Stimulated activated naive CD4-positive, alpha-beta T cell treated with Interleukin-2 at 50 U/mL for 16 hours (primary cell): ENCODE data around the gene PRSS57.

Experiments used
- DNase-seq: peaks from one replicate; lab custom pipeline; 2025; lab: John Stamatoyannopoulos, UW

Gene PRSS57

DNA sequence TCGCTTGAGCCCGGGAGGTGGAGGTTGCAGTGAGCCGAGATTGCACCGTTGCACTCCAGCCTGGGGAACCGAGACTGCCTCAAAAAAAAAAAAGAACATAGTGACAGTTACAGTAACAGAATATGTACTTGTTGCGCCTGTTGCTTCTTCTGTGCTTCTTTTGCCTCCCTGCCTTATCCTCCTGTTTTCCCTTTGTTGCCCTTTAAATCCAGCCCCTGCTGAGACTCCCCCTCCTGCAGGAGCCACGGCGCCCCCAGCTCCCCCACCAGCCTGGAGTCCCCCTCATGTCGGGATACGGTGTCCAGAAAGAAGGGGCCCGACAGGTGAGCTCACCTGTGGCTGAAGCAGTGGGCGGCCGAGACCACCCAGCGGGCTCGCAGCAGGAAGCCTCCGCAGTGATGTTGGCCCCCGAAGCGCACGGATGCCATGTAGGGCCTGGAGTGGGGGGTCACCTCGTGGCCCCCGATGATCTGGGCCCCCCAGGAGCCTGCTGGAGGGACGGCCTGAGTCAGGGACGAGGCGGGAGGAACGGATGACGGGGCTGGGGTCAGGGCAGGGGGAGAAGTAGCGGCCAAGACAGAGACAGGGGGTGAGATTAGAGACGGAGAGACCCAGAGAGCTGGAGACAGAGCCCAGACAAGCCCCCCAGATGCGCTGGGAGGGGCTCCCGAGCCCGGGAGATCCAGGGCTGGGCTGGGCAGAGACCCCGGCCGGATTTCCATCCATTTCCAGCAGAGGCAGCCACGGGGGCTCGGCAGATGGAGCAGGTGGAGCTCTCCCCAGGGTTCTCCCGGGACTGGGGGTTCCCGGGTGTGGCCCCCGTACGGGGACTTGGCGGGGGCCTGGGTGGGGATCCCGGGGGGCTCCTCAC, 536 bp downstream of the PRSS57 start:
- DNase-seq = no peak

DNA sequence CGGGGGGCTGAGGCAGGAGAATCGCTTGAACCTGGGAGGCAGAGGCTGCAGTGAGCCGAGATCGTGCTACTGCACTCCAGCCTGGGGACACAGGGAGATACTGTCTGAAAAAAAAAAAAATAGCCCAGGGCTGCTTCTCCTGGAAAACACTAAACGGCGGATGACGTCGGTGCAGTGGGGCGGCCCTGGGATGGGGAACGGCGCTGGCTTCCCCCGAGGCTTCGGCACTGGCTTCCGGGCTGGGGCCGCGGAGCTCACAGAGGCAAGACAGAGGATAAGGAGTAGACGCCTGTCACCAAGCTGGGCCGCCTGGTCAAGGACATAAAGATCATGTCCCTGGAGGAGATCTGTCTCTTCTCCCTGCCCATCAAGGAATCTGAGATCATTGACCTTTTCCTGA, 5.0 kb downstream of the PRSS57 start:
- no peak for DNase-seq

DNA sequence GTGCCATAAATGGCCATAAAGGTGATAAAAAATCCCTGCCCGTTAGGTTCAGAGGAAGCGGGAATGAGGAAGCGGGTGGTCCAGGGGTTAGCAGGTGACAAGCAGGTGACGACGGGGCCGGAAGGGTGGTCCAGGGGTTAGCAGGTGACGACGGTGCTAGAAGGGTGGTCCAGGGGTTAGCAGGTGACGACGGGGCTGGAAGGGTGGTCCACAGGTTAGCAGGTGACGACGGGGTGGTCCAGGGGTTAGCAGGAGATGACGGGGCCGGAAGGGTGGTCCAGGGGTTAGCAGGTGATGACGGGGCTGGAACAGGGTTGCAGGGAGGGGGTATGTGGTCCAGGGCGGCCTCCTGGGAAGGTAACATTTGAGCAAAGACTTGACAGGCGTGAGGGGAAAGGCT, 6.3 kb downstream of the PRSS57 start:
- DNase-seq = no peak

DNA sequence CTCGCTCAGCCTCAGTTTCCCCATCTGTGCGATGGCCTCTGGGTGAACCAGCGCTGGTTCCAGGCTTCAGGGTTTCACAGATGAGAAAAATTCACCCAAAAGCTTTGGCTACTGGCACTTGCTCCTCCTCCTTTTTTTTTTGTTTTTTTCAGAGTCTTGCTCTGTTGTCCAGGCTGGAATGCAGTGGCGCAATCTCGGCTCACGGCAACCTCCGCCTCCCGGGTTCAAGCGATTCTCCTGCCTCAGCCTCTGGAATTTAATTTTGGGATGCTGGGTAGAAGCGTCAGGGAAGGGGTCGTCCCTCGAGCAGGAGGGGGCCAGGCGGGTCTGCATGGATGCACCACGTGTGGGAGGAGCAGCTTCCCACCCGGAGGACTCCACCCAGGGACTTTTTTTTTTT, 7.0 kb downstream of the PRSS57 start:
- DNase-seq = no peak

DNA sequence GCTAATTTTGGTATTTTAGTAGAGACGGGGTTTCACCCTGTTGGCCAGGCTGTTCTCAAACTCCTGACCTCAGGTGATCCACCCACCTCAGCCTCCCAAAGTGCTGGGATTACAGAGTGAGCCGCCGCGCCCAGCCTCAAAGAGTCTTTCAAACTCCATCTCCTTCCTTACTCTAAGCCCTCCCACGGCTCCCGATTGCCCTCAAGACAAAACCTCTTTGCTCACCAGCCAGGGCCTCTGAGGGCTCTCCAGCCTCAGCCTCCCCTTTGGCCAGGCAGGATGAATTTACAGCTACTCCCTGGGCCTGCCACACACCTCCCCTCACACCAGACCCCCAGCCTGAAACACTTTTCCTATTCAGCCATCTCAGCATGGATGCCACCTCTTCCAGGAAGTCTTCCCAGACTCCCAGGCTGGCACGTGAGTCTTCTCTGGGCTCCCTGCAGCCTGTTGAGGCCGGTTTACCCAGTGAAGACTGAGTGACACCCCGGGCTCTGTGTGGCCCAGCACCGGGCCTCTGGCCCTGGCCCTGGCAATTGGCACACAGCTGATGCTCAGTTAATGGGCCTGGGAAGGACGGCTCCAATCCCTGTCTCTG, 7.6 kb downstream of the PRSS57 start:
- no peak for DNase-seq

DNA sequence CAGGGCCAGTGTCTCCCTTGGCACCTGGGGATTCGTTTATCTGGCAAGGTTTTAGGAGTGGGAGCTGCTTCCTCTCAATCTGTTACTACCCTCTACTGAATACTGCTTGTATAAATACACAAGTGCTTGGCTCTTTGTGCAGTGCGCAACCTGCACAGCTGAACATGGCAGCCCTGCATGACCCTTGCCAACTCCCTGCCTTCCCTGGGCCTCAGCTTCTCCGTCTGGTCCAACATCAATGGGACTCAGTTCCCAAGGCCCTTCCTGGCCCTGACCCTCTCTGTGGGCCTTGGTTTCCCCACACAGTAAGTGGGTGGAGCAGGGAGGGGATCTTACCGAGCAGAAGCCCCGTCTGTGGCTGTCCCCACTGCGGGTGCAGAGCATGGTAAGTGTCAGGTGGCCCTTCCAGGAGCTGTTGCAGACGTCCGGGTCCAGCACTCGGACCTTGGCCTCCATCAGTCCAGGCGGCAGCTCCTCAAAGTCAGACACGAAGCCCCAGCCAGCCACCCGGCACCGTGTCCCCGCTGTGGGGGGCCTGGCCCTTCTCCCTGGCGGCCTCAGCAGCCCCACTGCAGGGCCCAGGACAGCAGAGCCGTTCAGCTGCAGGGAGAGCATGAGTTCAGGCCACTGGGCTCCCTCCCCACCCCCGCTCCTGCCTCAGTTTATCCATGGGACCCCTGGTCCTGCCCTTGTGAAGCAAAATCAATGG, 8.5 kb downstream of the PRSS57 start:
- no peak for DNase-seq

DNA sequence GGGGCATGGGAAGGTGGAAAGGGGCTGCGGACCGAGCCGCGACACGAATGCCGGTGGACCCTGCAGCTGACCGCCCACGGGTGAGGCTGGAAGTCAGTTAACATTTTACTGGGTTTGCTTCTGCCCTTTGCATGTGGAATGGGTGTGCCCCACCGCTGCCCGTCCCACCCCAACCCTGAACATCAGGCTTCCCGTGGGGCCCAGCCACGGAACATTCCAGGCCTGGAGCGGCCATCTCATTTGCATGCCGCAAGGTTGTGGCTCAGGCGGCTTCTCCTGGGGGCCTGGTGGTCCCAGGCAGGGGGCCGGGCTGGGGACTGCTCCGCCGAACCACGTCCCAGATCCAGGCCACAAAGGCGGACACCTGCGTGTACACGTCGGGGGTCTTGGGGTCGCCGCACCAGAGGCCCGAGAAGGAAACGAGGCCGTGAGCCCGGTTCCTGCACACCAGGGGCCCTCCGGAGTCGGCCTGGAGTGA, 9.8 kb downstream of the PRSS57 start:
- no peak for DNase-seq

DNA sequence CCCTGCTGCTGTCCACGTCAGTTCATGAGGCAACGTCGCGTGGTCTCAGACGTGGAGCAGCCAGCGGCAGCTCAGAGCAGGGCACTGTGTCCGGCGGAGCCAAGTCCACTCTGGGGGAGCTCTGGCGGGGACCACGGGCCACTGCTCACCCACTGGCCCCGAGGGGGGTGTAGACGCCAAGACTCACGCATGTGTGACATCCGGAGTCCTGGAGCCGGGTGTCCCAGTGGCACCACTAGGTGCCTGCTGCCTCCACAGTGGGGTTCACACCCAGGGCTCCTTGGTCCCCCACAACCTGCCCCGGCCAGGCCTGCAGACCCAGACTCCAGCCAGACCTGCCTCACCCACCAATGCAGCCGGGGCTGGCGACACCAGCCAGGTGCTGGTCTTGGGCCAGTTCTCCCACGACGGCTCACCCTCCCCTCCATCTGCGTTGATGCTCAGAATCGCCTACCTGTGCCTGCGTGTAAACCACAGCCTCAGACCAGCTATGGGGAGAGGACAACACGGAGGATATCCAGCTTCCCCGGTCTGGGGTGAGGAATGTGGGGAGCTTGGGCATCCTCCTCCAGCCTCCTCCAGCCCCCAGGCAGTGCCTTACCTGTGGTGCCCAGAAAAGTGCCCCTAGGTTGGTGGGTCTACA, 12.5 kb downstream of the PRSS57 start:
- no peak for DNase-seq

DNA sequence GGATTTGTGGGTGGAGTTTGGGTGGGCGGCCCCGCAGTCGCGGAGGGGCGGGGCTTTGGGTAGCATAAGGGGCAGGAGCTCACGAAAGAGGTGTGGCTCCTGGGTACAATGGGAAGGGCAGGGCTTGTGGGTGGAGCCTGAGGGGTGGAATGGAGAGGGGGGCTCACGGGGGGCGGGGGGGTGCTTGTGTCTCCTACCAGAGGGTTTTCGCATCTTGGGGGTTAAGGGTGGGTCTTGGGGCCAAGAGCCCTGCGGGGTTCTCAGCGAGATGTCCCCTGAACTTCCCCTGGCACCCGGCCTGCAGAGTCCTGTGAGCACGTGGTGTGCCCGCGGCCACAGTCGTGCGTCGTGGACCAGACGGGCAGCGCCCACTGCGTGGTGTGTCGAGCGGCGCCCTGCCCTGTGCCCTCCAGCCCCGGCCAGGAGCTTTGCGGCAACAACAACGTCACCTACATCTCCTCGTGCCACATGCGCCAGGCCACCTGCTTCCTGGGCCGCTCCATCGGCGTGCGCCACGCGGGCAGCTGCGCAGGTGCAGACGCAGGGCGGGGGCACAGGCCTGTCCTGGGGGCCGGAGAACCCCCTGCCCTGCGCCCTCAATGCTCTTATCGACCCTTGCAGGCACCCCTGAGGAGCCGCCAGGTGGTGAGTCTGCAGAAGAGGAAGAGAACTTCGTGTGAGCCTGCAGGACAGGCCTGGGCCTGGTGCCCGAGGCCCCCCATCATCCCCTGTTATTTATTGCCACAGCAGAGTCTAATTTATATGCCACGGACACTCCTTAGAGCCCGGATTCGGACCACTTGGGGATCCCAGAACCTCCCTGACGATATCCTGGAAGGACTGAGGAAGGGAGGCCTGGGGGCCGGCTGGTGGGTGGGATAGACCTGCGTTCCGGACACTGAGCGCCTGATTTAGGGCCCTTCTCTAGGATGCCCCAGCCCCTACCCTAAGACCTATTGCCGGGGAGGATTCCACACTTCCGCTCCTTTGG, 13.9 kb downstream of the PRSS57 start:
- no peak for DNase-seq

DNA sequence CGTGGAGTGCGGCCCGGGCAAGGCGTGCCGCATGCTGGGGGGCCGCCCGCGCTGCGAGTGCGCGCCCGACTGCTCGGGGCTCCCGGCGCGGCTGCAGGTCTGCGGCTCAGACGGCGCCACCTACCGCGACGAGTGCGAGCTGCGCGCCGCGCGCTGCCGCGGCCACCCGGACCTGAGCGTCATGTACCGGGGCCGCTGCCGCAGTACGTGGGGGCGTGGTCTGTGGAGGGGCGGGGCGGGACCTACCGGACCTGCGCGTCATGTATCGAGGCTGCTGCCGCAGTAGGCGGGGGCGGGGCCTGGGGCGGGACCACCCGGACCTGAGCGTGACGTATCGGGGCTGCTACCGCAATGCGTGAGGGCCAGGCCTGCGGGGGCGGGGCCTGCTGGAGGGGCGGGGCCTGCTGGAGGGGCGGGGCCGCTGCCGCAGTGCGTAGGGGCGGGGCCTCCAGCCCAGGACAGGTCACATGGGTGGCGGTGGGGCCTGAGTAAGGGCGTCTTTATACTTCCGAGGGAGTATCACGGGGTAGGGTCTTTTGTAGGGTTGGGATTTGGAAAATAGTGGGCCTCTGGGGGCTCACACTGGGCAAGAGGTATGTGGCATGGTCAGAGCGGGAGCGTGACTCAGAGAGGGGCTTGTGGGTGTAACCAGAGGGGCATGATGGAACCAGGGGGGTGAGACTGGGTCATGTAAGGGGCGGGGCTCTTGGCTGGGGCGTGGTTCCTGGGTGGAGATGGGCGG, 14.8 kb downstream of the PRSS57 start:
- DNase-seq = peak; percentile 99

DNA sequence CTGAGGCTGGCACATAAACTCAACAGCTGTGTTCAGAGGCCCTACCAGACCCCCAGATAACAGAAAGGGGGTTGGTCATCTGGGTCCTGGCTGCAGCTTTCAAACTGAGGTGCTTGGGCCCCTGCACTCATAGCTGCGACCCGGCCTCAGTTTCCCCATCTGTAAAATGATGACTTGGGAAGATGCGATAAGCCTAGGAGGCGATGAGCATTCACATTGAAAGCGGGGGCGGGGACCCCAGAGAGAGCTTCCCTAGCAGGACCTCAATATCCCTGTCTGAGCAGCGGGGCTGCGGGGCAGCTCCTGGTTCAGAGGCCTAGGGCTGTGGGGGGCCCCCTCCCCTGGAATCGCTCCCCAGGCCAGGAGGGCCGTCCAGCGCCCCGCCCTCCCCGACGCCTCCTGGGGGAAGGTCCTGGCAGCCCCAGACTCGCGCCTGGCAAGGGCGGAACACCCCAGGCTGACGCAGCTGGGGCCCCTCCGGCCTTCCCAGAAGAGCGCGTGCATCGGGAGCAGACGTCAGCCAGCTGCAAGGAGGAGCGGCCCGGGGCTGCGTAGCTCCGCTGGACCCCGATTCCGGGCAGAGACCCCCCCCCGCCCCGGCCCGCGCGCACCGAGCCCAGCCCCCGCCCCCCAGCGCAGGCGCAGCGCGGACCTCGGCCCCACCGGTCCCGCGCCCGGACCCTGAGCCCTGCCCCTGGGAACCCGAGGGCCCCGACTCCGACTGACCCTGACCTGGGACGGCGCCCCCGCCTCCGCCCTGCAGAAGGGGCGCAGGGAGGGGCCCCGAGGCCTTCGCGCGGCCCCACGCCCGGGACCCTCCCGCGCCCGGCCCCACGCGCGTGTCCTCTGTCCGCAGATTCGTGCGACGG, 15.6 kb downstream of the PRSS57 start:
- no peak for DNase-seq

DNA sequence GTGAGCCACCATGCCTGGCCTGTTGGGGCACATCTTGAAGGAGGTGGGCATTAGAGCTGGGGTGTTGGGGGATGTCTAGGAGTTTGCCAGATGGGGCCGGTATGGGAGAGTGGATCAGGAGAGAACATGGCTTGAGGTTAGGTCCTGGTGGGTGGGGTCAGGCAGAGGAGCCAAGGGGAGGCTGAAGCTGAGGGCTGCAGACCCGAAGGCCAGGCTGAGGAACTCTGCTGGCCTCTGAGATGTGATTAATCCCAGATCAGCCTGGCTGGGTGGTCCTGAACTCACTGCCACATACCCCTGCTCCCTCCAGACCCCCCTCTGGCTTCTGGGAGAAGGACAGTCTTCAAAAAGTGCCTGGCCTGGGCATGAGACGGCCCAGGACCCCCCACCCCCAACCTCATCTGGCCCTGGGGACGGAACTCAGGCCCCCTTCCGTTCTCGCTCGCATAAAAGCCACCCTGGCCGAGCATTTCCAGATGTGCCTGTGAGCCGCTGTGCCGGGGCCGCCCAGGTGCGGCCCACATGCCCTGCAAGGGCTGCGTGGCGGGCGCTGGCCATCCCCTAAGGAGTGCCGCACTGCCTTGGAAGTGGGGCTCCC, 16.4 kb downstream of the PRSS57 start:
- DNase-seq = no peak

DNA sequence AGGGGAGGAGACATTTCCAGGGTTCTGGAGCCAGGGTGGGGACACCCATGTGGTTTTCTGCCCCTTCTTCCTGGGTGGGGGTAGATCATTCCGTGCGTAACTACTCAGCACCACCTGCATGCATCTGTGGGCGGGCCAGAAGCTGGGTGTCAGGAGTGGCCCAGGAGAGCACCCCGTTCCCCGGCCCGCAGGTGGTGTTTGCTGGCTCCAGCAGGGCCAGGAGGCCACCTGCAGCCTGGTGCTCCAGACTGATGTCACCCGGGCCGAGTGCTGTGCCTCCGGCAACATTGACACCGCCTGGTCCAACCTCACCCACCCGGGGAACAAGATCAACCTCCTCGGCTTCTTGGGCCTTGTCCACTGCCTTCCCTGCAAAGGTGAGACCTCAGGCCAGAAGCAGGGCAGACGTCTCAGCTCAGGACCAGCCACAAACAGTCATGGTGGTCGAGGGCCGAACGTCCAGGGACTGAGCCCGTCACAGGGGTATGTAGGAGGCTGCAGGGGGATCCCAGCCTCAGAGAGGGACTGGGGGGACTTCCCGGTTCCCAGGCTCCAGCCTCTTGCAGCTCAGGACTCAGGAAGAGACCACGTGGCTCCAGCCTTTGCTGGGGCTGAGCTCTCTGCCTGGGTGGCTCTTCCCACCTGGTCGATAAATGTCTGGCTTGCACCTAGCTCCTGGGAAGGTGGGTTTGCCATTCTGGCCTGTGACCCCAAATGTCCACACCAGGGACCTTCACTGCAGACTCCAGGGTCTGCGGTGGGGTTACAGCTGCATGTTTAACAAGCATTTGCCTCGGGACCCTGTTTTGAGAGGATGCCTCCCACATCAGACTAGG, 17.4 kb downstream of the PRSS57 start:
- no peak for DNase-seq

DNA sequence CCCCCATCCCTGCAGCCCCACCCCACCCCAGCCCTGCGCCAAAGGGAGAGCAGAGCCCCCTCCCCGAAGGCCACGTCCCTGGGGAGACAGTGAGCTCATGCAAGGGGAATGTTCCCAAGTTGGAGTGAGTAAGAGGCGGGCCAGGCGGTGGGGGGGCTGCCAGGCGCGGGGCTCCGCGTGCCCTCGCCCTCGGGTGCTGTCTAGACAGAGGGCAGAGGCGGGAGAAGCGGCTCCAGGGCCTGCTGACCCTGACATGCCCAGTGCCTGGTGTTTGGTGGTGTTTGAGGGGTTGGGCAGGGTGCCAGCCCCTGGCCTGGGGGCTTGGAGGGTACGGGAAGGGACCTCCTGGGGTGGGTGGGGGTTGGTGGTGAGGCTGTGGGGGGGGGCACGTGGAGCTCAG, 18.1 kb downstream of the PRSS57 start:
- no peak for DNase-seq

DNA sequence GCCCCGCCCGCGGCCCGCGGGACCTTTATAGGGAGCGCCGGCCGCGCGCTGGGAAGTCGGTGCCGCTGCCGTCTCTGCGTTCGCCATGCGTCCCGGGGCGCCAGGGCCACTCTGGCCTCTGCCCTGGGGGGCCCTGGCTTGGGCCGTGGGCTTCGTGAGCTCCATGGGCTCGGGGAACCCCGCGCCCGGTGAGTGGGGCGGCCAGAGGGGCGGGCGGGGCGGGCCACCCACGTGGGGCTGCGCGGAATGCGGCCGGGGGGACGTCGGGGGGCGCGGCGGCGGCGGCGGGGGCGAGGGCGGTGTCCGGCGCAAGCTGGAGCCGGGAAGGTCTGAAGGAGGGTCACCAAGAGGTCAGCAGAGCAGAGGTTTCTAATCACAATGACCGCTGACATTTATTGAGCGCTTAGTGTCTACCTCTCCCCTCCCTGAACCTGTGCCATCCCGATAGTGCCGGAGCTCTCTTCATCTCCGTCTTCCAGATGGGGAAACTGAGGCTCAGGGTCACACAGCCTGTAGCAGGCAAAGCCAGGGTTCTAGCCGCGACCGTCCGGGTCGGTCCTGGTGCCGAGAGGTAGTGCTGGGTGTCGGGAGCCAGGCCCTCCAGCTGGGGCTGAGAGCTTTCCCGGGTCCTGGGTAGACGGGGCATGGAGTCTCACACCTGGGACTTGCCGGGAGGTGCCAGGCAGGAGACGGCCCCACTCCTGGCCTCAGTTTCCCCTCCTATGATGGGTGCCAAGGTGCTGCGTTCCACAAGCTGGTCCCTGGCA, 18.7 kb downstream of the PRSS57 start, which contains the start of gene FSTL3:
TSS of gene FSTL3 (plus strand) at position 54 of the 767 bp plus-strand sequence. CDS start at position 86, 32 bp downstream.
- DNase-seq = no peak

DNA sequence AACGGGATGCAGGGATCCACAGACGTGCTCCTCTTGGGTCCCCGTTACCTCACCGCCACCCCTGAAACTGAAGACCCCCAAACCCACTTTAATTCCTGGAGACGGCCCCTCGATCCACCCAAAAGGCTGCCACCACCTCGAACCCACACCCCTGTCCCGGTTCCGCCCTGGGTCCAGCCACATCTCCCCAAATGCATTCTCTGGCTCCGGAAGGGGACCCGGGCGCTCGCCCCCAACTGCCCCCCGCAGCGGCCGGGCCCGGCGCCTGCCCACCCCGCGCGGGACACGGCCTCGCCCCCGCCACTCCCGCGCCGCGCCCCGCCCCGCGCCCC, 19.3 kb downstream of the PRSS57 start:
- DNase-seq = no peak
